Activated naive CD8-positive, alpha-beta T cell treated with anti-CD3 and anti-CD28 coated beads for 36 hours (primary cell): ENCODE measurements around the gene GLTPD2. TPM values are rescaled to one million over a fixed set of nuclear protein-coding genes. Genes with fewer than 3 reads are reported as not detected.

Experiments
- DNase-seq: peaks from one replicate; pipeline ENCODE4 v3.0.0; 2021
- H3K27ac Mint-ChIP-seq: one replicate; pipeline ENCODE4 v1.8.0; 2022; ENCODE audit warnings: mild to moderate bottlenecking, moderate library complexity, mixed read lengths
- H3K27me3 Mint-ChIP-seq: one replicate; pipeline ENCODE4 v1.8.0; 2022; ENCODE audit warnings: mild to moderate bottlenecking, mixed read lengths
- H3K36me3 Mint-ChIP-seq: one replicate; pipeline ENCODE4 v1.8.0; 2021; ENCODE audit warnings: mild to moderate bottlenecking, mixed read lengths
- H3K4me1 Mint-ChIP-seq: one replicate; pipeline ENCODE4 v1.8.0; 2021; ENCODE audit warnings: mixed read lengths
- H3K4me3 Mint-ChIP-seq: one replicate; pipeline ENCODE4 v1.8.0; 2022; ENCODE audit warnings: mild to moderate bottlenecking, moderate library complexity, mixed read lengths
- H3K9me3 Mint-ChIP-seq: one replicate; pipeline ENCODE4 v1.8.0; 2022; ENCODE audit warnings: mixed read lengths
- total RNA-seq, 2 experiments: library from RNA; stranded (reverse); gene quantifications; one replicate each; pipeline ENCODE4 v1.2.3, GENCODE V29; 2021

GLTPD2 gene
- total RNA-seq, 2 experiments from 2014 or later, result not detected

DNA sequence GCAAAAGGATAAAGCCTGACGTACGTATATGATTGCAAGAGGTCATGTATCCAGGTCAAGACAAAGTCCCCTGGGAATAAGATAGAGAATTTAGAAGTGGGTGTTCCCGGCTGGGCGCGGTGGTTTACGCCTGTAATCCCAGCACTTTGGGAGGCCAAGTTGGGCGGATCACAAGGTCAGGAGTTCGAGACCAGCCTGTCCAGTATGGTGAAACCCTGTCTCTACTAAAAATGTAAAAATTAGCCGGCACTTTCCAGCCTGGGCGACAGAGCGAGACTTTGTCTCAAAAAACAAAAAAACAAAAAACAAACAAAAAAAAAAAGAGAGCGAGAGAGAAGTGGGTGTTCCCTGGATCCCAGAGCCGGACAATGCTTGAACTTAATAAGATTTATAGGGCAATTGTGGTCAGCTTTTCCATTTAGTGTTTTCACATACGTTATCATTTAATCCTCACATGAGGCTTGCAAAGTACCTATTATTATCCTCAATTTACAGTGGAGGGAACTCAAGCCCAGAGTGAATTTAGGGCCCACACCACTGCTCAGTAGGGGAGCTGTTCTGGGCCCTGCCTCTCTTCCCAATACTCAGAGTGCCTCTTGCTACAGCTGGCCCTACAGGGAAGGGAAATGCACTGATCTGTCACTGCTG, 481 bp upstream of the GLTPD2 start:
- Mint-ChIP-seq H3K9me3 (no peaks in the 10 kb centered on the region), H3K4me3 (no peak overlapping the region), H3K27ac (no peak overlapping the region), H3K36me3 (no peaks in the 10 kb centered on the region), H3K4me1 (peaks cover 21% of the 10 kb centered on the region), H3K27me3 (peaks cover 67% of the 10 kb centered on the region)
- no peak for DNase-seq

DNA sequence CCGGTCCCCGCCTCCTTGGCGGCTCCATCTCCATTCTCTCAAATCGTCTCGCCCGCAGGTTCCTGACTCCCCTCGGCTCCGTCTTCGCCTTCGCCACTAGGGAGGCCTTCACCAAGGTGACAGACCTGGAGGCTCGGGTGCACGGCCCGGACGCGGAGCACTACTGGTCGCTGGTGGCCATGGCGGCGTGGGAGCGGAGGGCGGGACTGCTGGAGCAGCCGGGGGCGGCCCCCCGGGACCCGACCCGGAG, 862 bp downstream of the GLTPD2 start:
- peaks cover 21% of the 10 kb centered on the region for H3K4me1 Mint-ChIP-seq
- no peak overlapping the region for H3K27ac Mint-ChIP-seq
- no peaks in the 10 kb centered on the region for H3K36me3 Mint-ChIP-seq
- DNase-seq, result no peak
- H3K4me3 Mint-ChIP-seq, result peak overlapping the region; percentile 80
- H3K9me3 Mint-ChIP-seq, result no peaks in the 10 kb centered on the region
- peaks cover 54% of the 10 kb centered on the region for H3K27me3 Mint-ChIP-seq

DNA sequence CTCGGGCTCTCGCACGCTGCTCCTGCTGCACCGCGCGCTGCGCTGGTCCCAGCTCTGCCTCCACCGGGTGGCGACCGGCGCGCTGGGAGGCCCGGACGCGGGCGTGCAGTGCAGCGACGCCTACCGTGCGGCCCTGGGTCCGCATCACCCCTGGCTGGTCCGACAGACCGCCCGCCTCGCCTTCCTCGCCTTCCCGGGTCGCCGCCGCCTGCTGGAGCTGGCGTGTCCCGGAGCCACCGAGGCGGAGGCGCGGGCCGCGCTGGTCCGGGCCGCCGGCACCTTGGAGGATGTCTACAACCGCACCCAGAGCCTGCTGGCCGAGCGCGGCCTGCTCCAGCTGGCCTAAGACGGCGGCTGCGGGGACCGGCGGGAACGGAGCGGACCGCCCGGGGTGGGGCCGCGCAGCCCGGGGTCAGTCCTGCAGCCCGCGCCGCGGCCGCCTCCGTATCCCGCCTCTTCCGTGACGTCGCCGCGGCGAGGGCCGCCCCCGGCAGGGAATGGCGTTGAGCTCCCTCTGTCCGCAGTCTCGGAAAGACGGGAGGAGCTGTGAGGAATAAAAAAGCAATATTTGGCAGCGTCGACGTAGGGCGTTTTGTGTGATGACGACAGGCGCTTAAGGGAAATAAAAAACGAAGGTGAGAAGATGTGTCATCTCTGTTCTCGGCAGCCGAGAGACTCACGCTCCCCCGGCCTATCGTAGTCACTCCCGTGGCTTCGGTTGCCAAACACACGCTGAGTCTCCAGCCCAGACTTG, 1.4 kb downstream of the GLTPD2 start:
- H3K4me1 Mint-ChIP-seq, result peaks cover 21% of the 10 kb centered on the region
- peaks cover 49% of the 10 kb centered on the region for H3K27me3 Mint-ChIP-seq
- H3K27ac Mint-ChIP-seq, result peak overlapping the region; percentile 75
- peak overlapping the region; percentile 64 for H3K4me3 Mint-ChIP-seq
- peak; percentile 89 for DNase-seq
- H3K9me3 Mint-ChIP-seq, result no peaks in the 10 kb centered on the region
- H3K36me3 Mint-ChIP-seq, result no peaks in the 10 kb centered on the region

DNA sequence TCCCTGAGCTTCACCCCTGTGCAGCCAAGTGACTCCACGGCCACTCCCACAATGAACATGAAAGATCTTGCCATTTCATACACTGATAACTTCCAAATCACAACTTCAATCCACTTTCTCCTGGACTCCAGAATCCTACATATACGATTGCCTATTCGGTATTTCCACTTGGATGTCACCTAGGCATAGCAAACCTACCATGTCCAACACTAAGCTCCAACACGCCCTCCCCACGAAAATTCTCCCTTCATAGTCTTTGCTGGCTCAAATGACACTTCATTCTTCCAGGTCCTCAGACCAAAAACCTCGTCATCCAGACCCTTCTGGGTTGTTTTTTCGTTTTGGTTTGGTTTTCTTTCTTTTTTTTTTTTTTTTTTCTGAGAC, 1.9 kb downstream of the GLTPD2 start:
- peaks cover 17% of the 10 kb centered on the region for H3K4me1 Mint-ChIP-seq
- H3K4me3 Mint-ChIP-seq, result peak overlapping the region; percentile 64
- peaks cover 43% of the 10 kb centered on the region for H3K27me3 Mint-ChIP-seq
- no peaks in the 10 kb centered on the region for H3K9me3 Mint-ChIP-seq
- no peak for DNase-seq
- H3K27ac Mint-ChIP-seq, result peak overlapping the region; percentile 75
- no peaks in the 10 kb centered on the region for H3K36me3 Mint-ChIP-seq

GRCh38 chr17:4795168-4795567, 6.4 kb downstream of the GLTPD2 start:
- H3K9me3 Mint-ChIP-seq, result no peaks in the 10 kb centered on the region
- peaks cover 5% of the 10 kb centered on the region for H3K27me3 Mint-ChIP-seq
- H3K4me3 Mint-ChIP-seq, result peak overlapping the region; percentile 100
- peaks cover 16% of the 10 kb centered on the region for H3K4me1 Mint-ChIP-seq
- no peak for DNase-seq
- peaks cover 9% of the 10 kb centered on the region for H3K36me3 Mint-ChIP-seq
- H3K27ac Mint-ChIP-seq, result no peak overlapping the region

GRCh38 chr17:4796552-4796920, 7.8 kb downstream of the GLTPD2 start:
- Mint-ChIP-seq H3K4me3 (peak overlapping the region; percentile 100), H3K36me3 (peaks cover 15% of the 10 kb centered on the region), H3K27ac (peak overlapping the region; percentile 98), H3K9me3 (no peaks in the 10 kb centered on the region), H3K27me3 (peaks cover 5% of the 10 kb centered on the region), H3K4me1 (peaks cover 22% of the 10 kb centered on the region)
- peak; percentile 48 for DNase-seq

GRCh38 chr17:4800462-4801196, 11.9 kb downstream of the GLTPD2 start:
- H3K9me3 Mint-ChIP-seq, result no peaks in the 10 kb centered on the region
- DNase-seq, result no peak
- H3K4me3 Mint-ChIP-seq, result no peak overlapping the region
- no peaks in the 10 kb centered on the region for H3K27me3 Mint-ChIP-seq
- H3K4me1 Mint-ChIP-seq, result peaks cover 22% of the 10 kb centered on the region
- peak overlapping the region; percentile 12 for H3K27ac Mint-ChIP-seq
- peaks cover 15% of the 10 kb centered on the region for H3K36me3 Mint-ChIP-seq

DNA sequence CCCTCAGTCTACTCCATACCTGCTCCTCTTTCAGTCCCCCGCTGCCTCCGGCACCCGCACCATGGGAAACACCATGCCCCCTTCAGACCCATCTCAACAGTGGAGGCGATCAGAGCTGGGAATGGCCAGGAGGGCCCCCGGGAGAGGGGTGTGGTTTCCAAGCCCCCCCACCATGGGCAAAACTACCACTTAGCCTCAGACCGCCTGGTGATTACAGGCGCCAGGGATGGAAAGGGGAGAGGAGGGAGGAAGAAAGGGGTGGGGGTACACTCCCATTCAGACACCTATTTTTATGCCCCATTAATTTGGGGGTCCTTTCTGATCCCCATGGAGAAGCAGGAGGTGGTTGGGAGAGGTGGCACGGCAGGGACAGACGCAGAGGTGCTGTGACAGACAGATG, 13.5 kb downstream of the GLTPD2 start, which contains the start of gene C17orf114:
Gene C17orf114 (minus strand): TSS at position 101 of the 400 bp plus-strand sequence.
- no peak within 1 kb of the TSS for H3K4me3 Mint-ChIP-seq
- H3K27ac Mint-ChIP-seq, result no peak within 1 kb of the TSS

DNA sequence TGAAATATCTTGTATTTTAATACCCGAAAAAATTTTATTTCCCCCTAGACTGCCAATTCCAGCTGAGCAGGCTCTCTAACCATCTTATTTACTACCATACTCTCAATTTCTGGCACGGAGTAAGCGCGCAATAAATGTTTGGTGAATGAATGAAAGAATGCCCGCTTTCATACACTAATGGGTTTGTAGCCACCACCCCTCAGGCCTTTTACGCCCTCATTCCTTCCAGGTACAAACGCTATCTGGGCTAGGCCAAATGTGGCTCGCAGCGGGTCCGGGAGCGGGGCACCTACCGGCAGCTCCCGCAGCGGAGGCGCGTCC, 17.7 kb downstream of the GLTPD2 start:
- Mint-ChIP-seq H3K27ac (no peak overlapping the region), H3K36me3 (no peaks in the 10 kb centered on the region), H3K9me3 (no peaks in the 10 kb centered on the region)

More for the DNA sequence above, 13.5 kb downstream of the GLTPD2 start, which contains the start of gene C17orf114:
- Mint-ChIP-seq H3K9me3 (no peaks in the 10 kb centered on the region), H3K4me1 (peaks cover 17% of the 10 kb centered on the region), H3K36me3 (peaks cover 7% of the 10 kb centered on the region), H3K27me3 (no peaks in the 10 kb centered on the region)
- no peak for DNase-seq

GRCh38 chr17:4806777-4807604, 18.2 kb downstream of the GLTPD2 start, which contains the start of gene PLD2:
PLD2 (plus strand) TSS chr17:4807152; CDS start chr17:4807773, 621 bp downstream.
- no peaks in the 10 kb centered on the region for H3K27me3 Mint-ChIP-seq
- H3K4me3 Mint-ChIP-seq, result peak within 1 kb of the TSS; percentile 74
- H3K36me3 Mint-ChIP-seq, result no peaks in the 10 kb centered on the region
- DNase-seq, result peak; percentile 93
- no peaks in the 10 kb centered on the region for H3K9me3 Mint-ChIP-seq
- H3K4me1 Mint-ChIP-seq, result peaks cover 2% of the 10 kb centered on the region
- H3K27ac Mint-ChIP-seq, result no peak within 1 kb of the TSS

More for the DNA sequence above, 17.7 kb downstream of the GLTPD2 start:
- Mint-ChIP-seq H3K4me1 (peaks cover 2% of the 10 kb centered on the region), H3K27me3 (no peaks in the 10 kb centered on the region), H3K4me3 (peak overlapping the region; percentile 70)
- DNase-seq, result no peak

DNA sequence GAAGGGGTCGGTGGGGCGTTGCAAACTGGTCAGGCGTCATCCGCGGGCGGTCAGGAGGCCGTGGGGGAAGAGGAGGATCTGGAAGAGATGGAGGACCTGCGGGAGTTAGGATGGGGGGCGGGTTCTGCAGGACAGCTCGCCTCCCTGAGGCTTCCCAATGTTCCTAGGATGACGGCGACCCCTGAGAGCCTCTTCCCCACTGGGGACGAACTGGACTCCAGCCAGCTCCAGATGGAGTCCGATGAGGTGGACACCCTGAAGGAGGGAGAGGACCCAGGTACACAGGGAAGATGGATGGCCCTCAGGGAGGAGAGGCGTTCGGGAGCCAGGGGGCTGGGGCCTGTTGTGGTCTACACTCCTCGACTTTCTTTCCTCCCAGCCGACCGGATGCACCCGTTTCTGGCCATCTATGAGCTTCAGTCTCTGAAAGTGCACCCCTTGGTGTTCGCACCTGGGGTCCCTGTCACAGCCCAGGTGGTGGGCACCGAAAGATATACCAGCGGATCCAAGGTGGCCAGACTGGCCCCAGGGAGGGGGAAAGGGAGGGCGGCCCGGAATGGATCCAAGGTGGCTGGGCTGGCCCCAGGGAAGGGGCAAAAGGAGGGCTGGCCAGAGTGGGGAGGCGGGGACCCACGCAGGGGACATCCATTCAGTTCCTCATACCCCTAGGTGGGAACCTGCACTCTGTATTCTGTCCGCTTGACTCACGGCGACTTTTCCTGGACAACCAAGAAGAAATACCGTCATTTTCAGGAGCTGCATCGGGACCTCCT, 19.0 kb downstream of the GLTPD2 start:
- peak overlapping the region; percentile 74 for H3K4me3 Mint-ChIP-seq
- H3K36me3 Mint-ChIP-seq, result no peaks in the 10 kb centered on the region
- no peak overlapping the region for H3K27ac Mint-ChIP-seq
- H3K9me3 Mint-ChIP-seq, result no peaks in the 10 kb centered on the region
- no peaks in the 10 kb centered on the region for H3K27me3 Mint-ChIP-seq
- DNase-seq, result no peak
- H3K4me1 Mint-ChIP-seq, result peaks cover 2% of the 10 kb centered on the region

GRCh38 chr17:4808378-4808767, 19.6 kb downstream of the GLTPD2 start:
- H3K9me3 Mint-ChIP-seq, result no peaks in the 10 kb centered on the region
- peaks cover 2% of the 10 kb centered on the region for H3K4me1 Mint-ChIP-seq
- no peak overlapping the region for H3K27ac Mint-ChIP-seq
- no peaks in the 10 kb centered on the region for H3K27me3 Mint-ChIP-seq
- peak overlapping the region; percentile 63 for H3K4me3 Mint-ChIP-seq
- DNase-seq, result no peak
- H3K36me3 Mint-ChIP-seq, result no peaks in the 10 kb centered on the region

DNA sequence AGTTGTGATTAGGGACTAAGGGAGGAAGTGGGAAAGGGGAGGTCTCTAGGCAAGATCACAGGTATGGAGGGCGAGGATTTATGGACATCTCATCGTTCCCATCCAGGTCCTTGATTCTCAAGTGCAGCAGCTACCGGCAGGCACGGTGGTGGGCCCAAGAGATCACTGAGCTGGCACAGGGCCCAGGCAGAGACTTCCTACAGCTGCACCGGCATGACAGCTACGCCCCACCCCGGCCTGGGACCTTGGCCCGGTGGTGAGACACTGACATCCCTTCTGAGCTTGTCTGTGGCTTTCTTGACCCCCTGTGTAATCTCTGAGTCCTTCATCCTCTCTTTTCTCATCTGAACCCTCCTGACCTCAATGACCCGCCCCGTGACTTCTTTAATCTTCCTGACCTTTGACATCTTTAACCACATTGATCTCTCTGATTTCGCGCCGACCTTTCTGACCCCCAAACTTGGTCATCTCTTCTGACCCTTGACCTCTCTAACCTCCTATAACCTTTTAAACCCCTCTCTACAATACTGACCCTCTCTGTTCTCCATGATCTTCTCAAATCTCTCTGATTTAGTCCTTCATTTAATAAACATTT, 22.0 kb downstream of the GLTPD2 start:
- no peak overlapping the region for H3K27ac Mint-ChIP-seq
- H3K36me3 Mint-ChIP-seq, result no peaks in the 10 kb centered on the region
- no peaks in the 10 kb centered on the region for H3K9me3 Mint-ChIP-seq
- no peak for DNase-seq
- no peaks in the 10 kb centered on the region for H3K27me3 Mint-ChIP-seq
- H3K4me1 Mint-ChIP-seq, result peaks cover 2% of the 10 kb centered on the region
- no peak overlapping the region for H3K4me3 Mint-ChIP-seq

DNA sequence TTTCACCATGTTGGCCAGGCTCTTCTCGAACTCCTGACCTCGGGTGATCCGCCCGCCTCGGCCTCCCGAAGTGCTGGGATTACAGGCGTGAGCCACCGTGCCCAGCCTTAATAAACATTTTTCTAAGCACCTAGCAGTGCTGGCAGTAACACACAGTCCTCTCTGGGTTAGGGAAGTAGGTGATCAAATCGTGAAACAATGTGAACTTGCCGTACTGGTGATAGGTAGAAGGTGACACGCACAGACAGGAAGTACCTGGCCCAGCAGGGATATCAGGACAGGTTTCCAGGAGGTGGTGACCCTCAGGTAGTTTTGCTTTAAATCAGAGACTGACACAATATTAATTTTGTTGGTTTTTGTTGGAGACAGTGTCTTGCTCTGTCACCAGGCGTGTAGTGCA, 22.7 kb downstream of the GLTPD2 start:
- no peak overlapping the region for H3K27ac Mint-ChIP-seq

More for the DNA sequence above, 22.7 kb downstream of the GLTPD2 start:
- H3K27me3 Mint-ChIP-seq, result no peaks in the 10 kb centered on the region
- H3K4me3 Mint-ChIP-seq, result no peak overlapping the region
- no peak for DNase-seq
- no peaks in the 10 kb centered on the region for H3K9me3 Mint-ChIP-seq
- H3K36me3 Mint-ChIP-seq, result peaks cover 2% of the 10 kb centered on the region
- peaks cover 2% of the 10 kb centered on the region for H3K4me1 Mint-ChIP-seq
